HG03432 (cell line): ENCODE data around the gene KRT78.
A peak's percentile ranks its signal among the peaks of the same experiment; 100 is the strongest.
"Not testable (repeated sequence)": the region's sequence is repeated elsewhere in the genome, so short reads cannot be mapped to it uniquely, and the experiment has no call there.

Experiments used
- ATAC-seq: cut with Tn5 transposase; IDR thresholded peaks from one replicate; pipeline ENCODE4 v1.9.1; 2021; ENCODE audit warnings: mild to moderate bottlenecking, moderate library complexity; ENCODE audit not compliant: unreplicated experiment

The KRT78 gene

DNA sequence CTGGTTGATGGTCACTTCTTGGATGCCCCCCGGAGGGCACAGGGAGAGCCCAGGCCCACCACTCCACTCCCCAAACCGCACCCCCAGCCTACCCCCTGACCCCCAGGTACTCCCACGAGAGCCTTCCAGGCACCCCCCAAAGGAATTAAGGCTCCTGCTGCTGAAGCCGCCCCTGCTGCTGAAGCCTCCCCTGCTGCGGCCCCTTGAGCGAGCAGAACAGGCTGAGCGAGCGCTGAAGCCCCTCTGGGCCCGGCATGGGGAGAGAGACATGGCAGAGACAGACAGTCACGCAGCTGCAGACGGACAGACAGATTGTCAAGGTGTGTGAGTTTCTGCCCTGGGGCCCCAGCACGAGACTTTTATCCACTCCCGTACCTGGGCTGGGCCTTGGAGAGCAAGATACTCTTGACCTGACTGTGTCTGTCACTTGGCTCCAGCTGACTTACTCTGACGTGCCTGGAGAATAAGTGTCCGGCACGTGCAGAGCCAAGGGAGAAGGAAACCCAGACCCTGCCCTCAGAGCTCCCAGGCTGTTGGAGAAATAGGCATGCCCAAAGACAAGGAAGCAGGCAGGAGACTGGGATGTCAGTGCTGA lies at the start of gene KRT78:
Gene KRT78 (minus strand): TSS at position 334 of the 595 bp plus-strand sequence. CDS start 64 bp downstream, at position 270.
- no peak for ATAC-seq

- ATAC-seq = no peak
Observed at GRCh38 chr12:52896190-52897100, 47.7 kb upstream of the KRT78 start.

- ATAC-seq = no peak
Observed at GRCh38 chr12:52895726-52896189, 47.0 kb upstream of the KRT78 start.

DNA sequence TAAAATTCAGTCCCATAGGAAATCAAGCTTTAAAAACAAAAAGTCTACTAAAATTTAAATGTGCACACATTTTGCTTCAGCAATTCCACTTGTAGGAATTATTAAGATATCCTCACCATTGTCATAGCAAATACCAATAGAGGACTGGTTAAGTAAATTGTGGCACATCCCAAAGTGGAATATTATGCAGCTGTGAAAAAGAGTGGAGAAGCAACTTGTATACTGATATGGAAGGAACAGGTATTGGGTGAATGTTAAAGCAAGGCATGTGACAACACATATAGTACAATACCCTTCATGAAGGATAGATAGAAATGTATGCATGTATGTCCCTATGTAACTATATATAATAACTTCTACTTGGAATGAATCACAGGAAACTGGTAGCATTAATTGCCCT lies 44.2 kb upstream of the KRT78 start:
- ATAC-seq = no peak

DNA sequence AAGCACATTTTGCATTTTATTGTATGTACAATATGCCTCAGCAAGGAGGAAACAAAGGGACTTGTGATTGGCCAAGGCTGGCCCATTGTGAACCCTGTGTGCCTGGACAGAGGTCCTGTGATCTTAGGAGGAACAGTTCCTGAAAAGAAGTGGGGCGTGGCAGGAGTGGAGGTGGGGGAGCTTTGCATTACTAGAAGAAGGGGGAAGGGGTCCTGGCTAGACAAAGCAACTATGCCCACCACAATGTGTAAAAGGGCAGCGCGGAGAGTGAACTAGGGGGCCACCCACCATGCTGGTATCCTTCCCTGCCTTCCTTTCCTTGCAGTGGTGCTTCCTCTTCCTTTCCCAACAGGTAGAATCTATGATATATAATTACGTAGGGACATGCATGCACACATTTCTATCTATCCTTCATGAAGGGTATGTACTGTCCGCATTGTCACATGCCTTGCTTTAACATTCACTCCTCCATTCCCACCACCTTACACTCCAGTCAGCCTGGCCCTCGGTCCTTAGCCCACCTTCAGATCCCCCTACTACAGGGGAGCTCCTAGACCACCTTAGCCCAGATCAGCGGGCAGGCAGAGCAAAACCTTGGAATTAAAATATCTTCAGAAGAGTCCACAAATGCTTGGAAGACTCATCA lies 43.5 kb upstream of the KRT78 start:
- ATAC-seq = no peak

GRCh38 chr12:52891044-52891443 lies 42.2 kb upstream of the KRT78 start:
- no peak for ATAC-seq

GRCh38 chr12:52890417-52890816 lies 41.6 kb upstream of the KRT78 start:
- ATAC-seq = no peak

GRCh38 chr12:52884526-52885293 lies 35.9 kb upstream of the KRT78 start:
- ATAC-seq = no peak

DNA sequence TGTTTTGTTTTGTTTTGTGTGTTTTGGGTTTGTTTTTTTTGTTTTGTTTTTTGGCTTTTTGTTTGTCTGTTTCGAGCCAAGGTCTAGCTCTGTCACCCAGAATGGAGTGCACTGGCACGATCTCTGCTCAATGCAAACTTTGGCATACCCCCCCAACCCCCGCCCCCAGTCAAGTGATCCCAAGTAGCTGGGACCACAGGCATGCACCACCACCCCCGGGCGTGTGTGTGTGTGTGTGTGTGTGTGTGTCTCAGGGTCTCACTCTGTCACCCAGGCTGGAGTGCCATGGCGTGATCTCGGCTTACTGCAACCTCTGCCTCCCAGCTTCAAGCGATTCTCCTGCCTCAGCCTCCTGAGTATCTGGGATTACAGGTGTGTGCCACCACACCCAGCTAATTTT lies 31.7 kb upstream of the KRT78 start:
- ATAC-seq = not testable (repeated sequence)

- ATAC-seq = peak; percentile 68
Observed at GRCh38 chr12:52879394-52880351, 30.9 kb upstream of the KRT78 start.

GRCh38 chr12:52878507-52879393 lies 30.0 kb upstream of the KRT78 start:
- ATAC-seq = no peak

DNA sequence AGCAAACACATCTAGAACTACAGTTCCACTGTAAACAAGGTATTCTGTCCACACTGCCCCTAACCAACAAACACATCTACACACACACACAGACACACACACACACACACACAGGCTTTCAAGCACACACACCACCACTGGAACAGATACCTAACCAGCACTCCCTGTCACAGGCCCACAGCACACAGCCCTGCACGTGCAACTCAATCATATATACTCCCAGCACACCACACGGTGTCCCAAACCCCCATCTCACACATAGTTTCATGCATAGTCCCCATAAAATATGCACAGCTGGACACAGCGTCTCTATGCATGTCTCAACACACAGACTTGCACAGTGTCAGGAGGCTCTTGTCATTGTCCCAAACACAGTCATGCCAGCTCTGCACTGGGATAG lies 28.4 kb upstream of the KRT78 start:
- no peak for ATAC-seq

DNA sequence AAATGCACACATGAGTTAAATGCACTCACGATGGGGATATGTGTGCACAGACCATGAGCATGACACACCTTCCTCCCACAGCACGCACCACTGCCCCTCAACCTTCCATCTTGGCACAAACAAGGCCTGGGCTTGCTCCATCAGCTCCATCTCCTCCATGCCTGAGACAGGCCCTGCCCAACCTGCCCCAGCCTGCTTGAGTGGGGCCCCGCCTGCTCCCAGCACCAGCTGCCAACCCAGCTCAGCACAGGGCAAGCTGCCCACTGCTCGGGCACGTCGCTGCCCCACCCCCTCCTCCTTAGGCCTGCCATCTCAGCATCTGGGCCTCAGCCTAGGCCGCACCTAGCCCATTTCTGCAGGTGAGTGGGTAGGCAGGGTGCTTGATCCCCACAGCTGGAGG lies 27.6 kb upstream of the KRT78 start:
- no peak for ATAC-seq

DNA sequence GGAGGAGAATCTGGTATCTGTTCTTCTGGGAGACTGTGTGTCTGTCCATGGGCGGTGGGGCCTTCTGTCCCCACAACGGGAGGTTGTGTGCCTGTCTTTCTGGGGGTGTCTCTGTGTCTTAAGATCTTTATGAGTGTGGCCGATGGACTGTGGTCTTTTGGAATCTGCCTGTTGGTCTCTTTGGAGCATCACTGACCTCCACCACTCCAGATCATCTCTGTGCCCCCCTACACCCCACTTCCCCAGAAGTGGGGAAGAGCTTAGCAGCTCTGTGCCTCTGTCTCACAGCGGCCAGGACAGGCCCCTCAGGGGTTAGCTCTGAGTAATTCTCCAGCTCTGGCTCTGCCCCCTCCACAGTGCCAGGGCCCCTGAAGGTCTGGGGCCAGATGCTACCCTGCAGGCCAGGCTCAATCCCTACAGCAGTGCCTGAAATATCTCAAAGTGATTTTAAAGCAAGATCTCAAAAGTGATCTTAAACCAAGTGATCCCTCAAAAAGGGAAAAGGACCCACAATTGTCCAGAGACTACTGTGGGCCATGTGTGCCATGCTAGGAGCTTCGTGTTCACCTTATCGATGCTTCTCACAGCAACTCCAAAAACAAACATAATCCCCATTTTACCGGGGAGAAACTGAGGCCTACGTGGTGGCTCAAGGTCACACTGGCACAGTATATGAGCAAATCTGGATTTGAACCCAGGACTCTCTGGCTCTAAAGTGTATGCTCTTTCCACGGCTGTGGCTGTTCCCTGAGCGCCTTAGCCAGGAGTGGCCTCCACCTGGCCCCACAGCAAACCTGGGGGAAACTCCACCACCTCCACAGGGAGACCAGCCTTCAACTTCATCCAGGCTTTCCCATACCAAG lies 26.0 kb upstream of the KRT78 start:
- no peak for ATAC-seq

DNA sequence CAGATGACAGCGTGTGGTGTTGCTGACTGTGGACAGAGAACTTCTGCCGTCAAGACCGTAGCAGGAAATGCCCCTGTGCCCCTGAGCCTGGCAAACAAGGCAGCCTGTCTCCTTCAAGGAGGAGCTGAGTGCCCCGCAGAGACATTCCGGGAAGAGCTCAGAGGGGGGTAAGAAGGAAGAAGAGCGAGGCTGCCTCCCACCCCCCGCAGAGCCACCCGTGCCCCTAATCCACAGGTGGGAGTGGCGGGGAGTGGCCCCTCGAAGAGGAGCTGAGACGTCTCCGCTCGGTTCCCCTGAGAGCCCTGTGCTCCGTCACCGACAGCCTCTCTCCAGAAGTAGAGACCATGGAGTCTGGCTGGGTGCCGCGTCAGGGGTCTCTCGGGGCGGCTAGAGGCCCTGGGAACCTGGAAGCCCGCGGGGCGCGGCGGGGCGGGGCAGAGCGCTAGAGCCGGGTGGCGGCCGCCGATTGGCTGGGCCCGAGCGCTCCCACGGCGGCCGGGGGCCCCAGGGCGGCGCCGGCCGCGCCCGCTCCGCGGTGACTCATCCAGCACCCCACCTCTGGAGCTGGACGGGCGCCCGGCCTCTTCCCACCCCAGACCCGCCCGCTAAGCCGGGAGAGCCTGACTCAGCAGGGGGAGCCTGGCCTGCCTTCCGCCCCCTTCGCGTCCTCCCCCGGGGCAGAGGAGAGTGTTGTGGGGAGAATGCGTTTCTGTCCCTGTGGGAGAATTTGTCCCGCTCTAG lies 25.2 kb upstream of the KRT78 start:
- ATAC-seq = no peak

DNA sequence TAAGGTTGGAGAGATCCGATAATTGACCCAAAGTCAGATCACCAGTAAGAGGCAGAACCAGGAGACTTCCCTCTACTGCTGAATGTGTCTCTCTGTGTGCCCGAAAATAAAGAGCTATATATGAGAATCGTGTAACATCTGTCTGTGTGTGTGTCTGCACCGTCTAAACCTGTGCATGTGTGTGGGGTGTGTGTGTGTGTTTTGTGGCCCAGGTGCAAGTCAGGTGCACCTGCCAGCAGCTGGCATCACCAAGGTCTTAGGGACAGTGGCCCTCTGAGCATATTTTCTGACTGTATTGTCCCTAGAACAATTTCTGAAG lies 24.7 kb upstream of the KRT78 start:
- ATAC-seq = no peak

GRCh38 chr12:52872644-52873389 lies 24.0 kb upstream of the KRT78 start:
- no peak for ATAC-seq
